ENCODE data around the gene MARCHF9.
A peak's percentile ranks its signal among the peaks of the same experiment; 100 is the strongest.
"Not testable (repeated sequence)": the region's sequence is repeated elsewhere in the genome, so short reads cannot be mapped to it uniquely, and the experiment has no call there.

MARCHF9 gene, protein sequence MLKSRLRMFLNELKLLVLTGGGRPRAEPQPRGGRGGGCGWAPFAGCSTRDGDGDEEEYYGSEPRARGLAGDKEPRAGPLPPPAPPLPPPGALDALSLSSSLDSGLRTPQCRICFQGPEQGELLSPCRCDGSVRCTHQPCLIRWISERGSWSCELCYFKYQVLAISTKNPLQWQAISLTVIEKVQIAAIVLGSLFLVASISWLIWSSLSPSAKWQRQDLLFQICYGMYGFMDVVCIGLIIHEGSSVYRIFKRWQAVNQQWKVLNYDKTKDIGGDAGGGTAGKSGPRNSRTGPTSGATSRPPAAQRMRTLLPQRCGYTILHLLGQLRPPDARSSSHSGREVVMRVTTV

DNA sequence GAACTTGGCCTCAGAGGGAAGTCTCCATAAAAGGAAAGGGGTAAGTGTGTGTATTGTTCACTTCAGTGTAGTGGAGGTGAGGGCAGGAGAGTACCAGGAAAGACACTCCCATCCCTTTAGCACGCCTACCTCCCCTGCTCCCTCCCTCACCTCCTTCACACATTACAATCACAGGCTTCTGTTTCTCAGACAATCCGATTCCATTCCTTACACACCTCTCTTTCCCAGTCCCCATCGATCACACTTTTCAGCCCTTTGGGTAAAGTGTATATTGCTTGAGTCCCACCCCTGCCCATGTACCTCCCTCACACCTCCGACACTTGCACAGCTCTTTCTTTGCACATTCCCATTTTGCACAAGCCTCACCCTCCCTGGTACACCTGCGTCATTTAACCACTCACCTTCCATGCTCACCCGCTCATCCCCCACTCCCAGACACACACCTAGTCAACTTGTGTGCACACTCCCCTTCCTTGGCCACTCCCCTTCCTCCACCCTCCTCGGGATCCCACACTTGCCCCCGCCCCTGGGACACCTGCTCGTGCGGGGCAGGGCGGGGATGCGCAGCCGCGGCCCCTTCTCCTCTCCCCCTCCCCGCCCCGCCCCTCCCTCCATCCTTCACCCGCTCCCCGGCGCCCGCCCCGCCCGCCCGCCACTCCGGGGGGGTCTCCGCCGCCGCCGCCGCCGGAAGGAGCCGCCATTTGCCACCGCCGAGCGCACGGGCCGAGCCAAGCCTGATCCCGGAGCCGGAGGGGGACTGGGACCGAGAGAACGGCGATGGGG lies at the start of gene MARCHF9:
Gene MARCHF9, plus strand, starts transcription at position 693 of the 783 bp plus-strand sequence. CDS start 426 bp downstream, outside the sequence.
- DNase-seq: peak; percentile 74

DNA sequence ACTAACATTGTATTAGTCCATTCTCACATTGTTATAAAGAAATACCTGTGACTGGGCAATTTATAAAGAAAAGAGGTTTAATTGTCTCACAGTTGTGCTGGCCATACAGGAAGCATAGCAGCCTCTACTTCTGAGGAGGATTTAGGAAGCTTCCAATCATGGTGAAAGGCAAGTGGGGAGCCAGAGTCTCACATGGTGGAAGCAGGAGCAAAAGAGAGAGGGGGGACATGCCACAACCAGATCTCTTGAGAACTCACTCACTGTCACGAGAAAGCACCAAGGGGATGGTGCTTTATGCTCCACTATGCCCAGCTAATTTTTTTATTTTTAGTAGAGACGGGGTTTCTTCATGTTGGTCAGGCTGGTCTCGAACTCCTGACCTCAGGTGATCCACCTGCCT lies 47.7 kb upstream of the MARCHF9 start:
- no peak for DNase-seq

DNA sequence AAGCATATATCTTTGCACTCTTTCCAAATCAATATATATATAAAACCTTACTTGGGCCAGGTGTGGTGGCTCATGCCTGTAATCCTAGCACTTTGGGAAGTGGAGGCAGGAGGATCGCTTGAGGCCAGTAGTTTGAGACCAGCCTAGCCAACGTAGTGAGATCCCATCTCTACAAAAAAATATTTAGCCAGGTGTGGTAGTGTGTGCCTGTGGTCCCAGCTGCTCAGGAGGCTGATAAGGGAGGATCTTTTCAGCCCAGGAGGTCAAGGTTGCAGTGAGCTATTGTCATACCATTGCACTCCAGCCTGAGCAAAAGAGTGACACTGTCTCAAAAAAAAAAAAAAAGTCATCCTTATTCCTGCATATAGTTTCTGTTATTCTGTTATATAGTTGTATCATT lies 46.6 kb upstream of the MARCHF9 start:
- no peak for DNase-seq

DNA sequence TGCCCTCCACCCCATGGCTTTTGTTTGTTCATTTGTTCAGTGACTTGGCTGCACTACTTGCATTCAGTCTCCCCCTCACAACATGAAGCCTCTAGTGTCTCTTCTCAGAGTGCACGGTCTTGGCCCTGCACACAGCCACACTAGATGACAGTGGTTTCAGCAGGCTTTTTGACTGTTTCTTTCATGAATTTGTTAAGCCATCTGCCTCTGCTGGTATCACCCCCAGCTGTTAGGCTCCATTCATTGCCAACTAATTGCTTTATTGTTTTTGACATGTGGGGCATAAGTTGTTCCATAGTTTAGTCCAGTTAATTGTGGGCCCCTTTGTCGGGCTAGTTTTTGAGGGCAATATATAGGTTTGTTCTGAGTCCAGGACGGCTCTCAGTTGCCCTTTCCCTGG lies 42.2 kb upstream of the MARCHF9 start:
- DNase-seq: no peak

DNA sequence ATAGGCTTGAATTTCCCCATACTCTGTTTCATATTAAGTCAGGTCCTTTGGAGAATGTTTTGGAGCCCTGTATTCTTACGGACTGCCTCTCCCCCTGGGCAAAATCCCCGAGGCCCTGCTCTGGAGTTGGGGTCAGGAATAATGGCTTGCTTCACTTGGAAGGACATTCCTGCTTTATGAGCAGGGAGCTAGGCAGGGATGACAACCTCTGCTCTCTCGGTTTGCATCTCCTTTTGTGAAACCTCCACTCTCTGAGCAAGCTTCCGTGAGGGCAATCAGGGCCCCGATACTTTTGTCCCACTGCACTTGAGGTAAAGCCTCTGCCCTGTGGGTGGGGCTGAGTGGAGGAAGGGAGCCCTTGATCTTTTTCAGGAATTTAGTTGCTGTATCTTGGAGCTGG lies 41.7 kb upstream of the MARCHF9 start:
- DNase-seq: no peak

DNA sequence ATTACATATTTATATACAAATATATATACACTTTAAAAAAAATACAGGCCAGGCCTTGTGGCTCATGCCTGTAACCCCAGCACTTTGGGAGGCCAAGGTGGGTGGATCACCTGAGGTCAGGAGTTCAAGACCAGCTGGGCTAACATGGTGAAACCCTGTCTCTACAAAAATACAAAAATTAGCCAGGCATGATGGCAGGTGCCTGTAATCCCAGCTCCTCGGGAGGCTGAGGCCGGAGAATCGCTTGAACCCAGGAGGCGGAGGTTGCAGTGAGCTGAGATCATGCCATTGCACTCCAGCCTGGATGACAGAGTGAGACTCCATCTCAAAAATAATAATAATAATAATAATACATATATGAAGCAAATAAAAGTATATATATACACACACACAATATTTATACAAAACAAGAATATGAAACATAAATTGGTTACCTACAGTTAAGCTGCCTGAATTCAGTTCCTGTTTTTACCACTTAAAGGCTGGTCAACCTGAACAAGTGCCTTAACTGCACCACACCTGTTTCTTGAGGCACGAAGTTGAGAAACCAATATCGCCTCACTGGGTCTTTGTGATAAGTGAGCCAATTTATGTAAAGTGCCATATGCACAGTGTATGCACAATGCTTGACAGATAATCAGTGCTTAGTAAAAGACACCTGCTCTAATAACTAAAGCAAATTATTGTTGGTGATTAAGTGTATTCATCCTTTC lies 39.7 kb upstream of the MARCHF9 start:
- not testable (repeated sequence) for DNase-seq

DNA sequence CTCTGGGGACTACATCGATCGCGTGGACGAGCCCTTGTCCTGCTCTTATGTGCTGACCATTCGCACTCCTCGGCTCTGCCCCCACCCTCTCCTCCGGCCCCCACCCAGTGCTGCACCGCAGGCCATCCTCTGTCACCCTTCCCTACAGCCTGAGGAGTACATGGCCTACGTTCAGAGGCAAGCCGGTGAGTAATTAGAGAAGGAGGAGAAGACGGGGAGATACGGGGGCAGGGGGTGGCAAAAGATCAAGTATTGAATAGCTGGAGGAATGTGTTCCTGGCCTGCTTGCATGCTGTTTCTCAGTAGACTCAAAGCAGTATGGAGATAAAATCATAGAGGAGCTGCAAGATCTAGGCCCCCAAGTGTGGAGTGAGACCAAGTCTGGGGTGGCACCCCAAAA lies 39.1 kb upstream of the MARCHF9 start:
- DNase-seq: no peak

DNA sequence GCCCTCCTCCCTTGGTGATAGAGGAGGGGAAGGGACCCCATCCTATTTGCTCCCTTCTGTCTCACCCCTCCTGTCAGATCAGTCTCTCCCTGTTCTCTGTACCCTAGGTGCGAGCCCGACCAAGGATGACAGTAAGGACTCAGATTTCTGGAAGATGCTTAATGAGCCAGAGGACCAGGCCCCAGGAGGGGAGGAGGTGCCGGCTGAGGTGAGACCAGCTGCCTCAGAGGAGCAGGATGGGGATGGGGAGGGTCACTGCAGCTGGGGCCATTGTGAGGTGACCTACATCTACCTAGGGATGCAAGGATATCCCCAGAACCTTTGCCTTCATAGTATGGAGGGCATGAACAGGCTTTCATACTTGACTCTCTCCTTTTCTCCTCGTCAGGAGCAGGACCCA lies 38.6 kb upstream of the MARCHF9 start:
- DNase-seq: no peak

DNA sequence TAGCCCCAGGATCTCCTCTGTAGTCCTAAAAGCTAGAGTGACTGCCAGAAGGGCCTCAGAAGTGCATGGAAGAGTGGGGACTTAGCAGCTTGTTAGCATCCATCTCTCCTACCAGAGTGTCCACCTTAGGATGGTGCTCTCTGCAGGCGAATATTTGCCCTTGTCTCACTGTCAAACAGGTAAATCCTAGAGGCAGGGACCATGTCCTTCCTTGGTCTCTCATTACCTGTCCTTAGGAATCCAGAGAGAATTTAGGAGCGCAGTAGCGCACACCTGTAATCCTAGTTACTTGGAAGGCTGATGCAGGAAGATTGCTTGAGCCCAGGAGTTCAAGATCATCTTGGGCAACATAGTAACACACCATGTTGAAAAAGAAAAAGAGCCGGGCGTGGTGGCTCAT lies 37.8 kb upstream of the MARCHF9 start:
- DNase-seq: no peak

DNA sequence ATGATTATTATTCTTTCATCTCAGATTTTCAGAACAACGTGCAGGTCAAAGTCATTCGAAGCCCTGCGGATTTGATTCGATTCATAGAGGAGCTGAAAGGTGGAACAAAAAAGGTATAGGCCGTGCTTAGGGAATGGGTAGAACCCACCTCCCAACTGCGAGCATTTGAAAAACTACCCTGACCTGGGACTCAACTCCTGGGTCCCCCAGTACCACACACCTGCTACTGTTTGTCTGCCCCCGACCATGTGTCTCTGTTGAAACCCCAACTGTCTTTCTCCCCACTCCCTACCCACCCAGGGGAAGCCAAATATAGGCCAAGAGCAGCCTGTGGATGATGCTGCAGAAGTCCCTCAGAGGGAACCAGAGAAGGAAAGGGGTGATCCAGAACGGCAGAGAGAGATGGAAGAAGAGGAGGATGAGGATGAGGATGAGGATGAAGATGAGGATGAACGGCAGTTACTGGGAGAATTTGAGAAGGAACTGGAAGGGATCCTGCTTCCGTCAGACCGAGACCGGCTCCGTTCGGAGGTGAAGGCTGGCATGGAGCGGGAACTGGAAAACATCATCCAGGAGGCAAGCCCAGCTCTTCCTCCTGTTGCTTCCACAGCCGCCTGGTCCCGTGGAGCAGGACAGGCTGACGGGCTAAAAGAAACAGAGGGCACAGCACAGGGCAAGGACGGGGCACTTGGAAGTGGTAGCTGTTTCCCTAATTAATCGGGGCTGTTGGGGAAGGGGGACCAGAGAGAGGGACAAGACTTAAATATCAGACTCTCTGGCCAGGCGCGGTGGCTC lies 36.9 kb upstream of the MARCHF9 start:
- no peak for DNase-seq

DNA sequence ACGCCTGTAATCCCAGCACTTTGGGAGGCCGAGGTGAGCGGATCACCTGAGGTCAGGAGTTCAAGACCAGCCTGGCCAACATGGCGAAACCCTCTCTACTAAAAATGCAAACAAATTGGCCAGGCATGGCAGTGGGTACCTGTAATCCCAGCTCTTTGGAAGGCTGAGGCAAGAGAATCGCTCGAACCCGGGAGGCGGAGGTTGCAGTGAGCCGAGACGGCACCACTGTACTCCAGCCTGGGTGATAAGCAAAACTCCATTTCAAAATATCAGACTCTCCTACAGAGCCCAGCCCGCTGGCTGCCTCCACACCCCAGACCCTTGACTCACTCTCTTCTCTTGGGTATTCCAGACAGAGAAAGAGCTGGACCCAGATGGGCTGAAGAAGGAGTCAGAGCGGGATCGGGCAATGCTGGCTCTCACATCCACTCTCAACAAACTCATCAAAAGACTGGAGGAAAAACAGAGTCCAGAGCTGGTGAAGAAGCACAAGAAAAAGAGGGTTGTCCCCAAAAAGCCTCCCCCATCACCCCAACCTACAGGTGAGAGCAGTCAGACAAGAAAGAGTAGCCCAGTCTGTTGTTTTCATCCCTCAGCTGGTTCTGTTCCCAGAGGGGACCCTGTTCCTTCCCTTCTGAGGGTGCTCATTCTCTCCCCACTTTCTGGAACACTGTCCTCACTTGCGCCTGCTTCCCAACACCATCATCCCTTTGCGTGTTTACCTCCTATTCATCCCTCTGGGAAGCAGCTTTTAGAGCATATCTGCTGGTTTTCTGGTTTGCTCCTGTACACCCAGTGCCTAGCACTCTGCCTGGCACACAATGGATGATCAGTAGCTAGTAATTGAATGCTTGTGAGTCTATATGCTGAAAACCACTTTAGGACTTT lies 36.0 kb upstream of the MARCHF9 start:
- DNase-seq: no peak

DNA sequence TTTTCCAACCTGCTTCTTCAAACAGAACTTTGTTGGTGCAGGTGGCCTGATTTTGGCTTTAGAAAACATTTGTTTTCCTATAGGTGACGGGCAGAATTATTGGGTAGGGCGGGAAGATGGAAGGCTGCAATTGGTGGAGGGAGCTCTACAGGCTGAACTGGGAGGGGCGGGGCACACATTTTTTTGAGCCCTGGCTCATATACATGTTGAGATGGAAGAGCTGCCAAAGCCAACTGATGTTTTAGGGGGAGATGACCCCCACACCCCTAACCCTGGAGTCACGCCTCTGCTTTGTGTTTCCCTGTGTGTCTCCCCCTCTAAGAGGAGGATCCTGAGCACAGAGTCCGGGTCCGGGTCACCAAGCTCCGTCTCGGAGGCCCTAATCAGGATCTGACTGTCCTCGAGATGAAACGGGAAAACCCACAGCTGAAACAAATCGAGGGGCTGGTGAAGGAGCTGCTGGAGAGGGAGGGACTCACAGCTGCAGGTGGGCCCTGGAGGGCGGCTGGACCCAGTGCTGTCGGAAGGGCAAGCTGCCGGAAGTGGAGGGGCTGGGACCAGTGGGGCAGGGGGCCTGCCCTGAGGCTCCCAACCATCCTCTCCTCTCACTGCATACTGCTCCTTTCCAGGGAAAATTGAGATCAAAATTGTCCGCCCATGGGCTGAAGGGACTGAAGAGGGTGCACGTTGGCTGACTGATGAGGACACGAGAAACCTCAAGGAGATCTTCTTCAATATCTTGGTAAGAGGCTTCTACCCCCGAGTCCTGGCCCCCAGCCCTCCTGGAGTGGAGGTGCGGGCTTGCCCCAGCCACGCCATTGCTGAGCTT lies 34.9 kb upstream of the MARCHF9 start:
- no peak for DNase-seq

DNA sequence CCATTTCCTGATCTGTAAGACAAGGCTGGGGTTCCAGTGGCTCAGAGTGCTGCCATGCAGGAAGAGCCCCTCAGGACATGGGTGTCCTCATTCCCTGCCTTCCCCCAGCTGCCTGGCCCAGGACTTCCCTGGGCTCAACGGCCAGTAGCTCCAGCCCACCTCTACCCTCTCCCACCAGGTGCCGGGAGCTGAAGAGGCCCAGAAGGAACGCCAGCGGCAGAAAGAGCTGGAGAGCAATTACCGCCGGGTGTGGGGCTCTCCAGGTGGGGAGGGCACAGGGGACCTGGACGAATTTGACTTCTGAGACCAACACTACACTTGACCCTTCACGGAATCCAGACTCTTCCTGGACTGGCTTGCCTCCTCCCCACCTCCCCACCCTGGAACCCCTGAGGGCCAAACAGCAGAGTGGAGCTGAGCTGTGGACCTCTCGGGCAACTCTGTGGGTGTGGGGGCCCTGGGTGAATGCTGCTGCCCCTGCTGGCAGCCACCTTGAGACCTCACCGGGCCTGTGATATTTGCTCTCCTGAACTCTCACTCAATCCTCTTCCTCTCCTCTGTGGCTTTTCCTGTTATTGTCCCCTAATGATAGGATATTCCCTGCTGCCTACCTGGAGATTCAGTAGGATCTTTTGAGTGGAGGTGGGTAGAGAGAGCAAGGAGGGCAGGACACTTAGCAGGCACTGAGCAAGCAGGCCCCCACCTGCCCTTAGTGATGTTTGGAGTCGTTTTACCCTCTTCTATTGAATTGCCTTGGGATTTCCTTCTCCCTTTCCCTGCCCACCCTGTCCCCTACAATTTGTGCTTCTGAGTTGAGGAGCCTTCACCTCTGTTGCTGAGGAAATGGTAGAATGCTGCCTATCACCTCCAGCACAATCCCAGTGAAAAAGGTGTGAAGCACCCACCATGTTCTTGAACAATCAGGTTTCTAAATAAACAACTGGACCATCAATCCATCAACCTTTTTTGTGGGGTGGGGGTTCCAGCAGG lies 34.0 kb upstream of the MARCHF9 start:
- no peak for DNase-seq

DNA sequence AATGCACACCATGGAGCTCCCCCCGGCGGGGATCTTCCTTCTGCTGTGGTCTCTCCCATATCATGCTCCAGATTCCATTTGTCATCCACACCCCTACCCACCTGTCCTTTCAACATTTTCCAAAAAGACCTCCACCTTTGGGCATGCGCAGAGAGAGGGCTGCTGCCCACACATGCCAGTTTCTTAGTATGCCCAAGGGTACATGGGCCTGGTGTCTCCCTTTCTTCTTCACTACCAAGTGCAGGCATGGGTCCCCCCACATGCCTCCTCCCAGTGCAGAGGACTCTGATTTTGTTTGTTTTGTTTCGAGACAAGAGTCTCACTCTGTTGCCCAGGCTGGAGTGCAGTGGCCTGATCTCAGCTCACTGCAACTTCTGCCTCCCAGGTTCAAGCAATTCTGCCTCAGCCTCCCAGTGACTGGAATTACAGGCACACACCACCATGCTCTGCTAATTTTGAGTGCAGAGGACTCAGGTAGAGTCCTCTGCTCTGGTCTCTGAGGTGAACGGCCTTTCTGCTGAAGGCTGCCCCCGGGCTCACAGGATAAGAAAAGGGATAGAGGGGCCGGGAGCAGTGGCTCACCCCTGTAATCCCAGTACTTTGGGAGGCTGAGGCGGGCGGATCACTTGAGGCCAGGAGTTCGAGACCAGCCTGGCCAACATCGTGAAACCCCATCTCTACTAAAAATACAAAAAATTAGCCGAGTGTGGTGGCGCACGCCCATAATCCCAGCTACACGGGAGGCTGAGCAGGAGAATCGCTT lies 32.9 kb upstream of the MARCHF9 start:
- not testable (repeated sequence) for DNase-seq

DNA sequence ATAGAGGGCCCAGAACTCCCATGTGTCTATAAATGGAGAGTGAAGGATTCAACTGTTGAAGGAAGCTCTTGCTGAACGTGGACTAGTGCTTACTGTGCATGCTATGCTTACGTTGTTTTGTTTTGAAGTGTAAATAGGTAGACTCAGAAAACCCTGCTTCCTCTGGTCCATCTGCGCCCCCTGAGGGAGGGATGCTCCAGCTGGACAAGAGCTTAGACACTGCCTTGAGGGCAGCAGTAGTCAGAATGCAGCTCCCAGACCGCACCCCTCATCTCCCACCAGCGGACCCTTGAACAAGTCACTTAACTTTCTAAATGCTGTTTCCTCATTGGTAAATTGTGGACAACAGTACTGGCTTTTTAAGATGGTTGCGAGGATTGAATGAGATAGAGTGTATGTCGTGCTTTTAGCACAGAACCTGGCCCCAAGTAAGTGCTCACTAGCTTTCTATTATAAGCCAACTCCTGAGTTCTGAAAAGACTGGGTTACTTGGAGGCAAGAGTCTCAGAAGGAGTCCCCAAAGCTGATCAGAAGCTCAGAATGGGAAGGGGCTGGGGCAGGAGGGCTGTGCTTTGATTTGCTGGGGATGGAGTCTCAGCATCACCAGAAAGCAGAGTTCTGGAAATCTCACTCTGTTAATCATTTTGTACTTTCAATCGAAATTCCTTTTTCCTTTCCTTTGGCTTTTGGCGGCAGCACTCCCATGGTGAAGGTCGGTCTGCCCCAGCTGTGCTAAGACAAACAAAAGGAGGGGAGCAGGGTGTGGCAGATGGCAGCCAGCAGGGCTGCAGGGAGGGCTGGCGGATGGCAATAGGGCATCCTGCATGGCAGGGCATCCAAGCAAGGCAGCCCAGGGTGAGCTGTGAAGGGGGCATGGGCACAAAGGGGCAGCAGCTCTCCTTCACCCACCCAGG lies 31.9 kb upstream of the MARCHF9 start:
- DNase-seq: no peak

DNA sequence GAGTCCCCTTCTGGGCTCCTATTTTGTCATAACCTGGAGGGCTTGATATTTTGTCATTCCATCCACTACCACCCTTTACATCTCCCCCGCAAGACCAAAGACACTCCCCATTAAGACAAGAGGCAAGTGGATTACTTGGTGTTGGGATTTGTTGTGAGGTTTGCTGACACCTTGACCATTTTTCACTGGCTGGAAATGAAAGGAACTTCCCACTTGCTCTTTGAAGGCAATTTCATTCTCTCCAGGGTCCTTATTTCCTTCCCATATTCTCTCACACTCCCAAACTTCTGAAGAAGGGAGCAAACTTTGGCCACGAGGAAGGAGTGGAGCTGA lies 31.3 kb upstream of the MARCHF9 start:
- no peak for DNase-seq

DNA sequence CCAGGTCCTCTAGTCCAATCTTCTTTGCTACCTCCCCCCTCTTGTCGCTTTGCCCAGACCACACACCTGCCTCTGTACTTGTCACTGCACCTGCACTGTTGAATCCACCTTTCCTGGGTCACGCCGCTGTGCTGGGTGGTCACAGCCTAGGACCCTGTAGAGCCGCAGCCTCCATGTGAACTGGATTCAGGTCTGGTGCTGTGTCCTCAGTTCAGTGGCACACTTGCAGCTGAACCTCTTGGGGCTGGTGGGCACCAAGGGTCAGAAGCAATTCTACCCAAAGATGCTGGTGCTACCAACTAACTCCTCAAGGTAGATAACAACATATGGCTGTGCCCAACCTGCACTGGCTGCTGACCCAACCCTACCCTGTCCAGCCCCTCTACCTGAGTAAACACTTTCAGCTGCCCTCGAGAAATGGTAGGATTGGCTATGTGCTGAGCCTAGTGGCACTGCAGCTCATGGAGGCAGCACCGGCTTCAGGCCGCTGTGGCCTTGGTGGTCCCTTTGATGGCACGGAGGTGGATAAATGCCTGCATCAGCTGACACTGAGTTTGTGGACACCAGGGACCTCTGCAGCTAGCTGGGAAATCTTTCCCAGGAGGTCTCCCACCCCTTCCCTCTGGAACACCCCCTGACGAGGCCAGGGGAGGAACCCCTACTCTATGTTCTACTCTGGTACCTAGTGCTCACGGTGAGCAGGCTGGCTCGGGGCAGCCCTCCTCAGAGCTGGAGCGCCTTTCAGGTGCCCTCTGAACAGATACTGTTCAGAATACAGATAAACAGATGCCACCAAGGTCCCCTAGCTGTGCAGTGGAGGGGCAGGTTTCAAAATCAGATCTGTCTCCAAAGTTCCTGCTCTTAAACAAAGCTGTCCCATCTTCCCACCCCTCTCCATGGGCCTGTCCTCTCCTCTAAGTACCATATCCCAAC lies 30.6 kb upstream of the MARCHF9 start:
- no peak for DNase-seq
